Kidney (tissue), 14 donors: ENCODE measurements around the gene C1orf21. TPM values are rescaled to one million over a fixed set of nuclear protein-coding genes. Genes with fewer than 3 reads are reported as not detected.

Experiments
- DNase-seq, 5 donors: peaks; one replicate each; pipeline ENCODE4 v3.0.0-alpha.2; 2013 to 2020
- FAIRE-seq: peaks from 2 replicates; lab custom pipeline; 2012; peaks lifted over from hg19 to GRCh38; lab: Jason Lieb, UNC
- H3K27ac ChIP-seq, 2 donors: one replicate each; pipeline ENCODE4 v1.7.0; 2013; ENCODE audit warnings: low read depth in 2 of 2, low read length in 2 of 2, inconsistent platforms in 1 of 2
- H3K27me3 ChIP-seq: one replicate; pipeline ENCODE4 v1.7.1; 2013; ENCODE audit warnings: low read length, inconsistent platforms; ENCODE audit not compliant: control insufficient read depth, insufficient read depth
- H3K36me3 ChIP-seq, 3 donors: one replicate each; pipeline versions ENCODE4 v1.7.0 to v1.7.1; 2013; ENCODE audit warnings: low read length in 3 of 3, control low read depth in 1 of 3, inconsistent platforms in 1 of 3; ENCODE audit not compliant: insufficient read depth in 3 of 3, control insufficient read depth in 2 of 3
- H3K4me1 ChIP-seq, 3 donors: one replicate each; pipeline versions ENCODE4 v1.7.0 to v1.7.1; 2013; ENCODE audit warnings: low read length in 3 of 3, inconsistent platforms in 1 of 3, low read depth in 1 of 3; ENCODE audit not compliant: control insufficient read depth in 2 of 3, insufficient read depth in 2 of 3
- H3K4me3 ChIP-seq, 3 donors: one replicate each; pipeline versions ENCODE4 v1.7.0 to v1.8.1; 2013; ENCODE audit warnings: low read length in 3 of 3, control low read depth in 1 of 3, inconsistent platforms in 1 of 3
- H3K9ac ChIP-seq, 3 donors: one replicate each; pipeline versions ENCODE4 v1.7.0 to v1.7.1; 2013; ENCODE audit warnings: low read length in 3 of 3, control low read depth in 1 of 3, inconsistent platforms in 1 of 3
- H3K9me3 ChIP-seq, 3 donors: one replicate each; pipeline versions ENCODE4 v1.7.0 to v1.7.1; 2013; ENCODE audit warnings: low read length in 3 of 3, control low read depth in 1 of 3, inconsistent platforms in 1 of 3; ENCODE audit not compliant: control insufficient read depth in 2 of 3, insufficient read depth in 1 of 3
- intact Hi-C: fragments of 100-400 bp; cut with DNase I; formaldehyde crosslinking; loops from one replicate; pipeline ENCODE4 v1.11.1; 2022
- polyA plus RNA-seq: library from polyadenylated mRNA; stranded (reverse); fragments of 350-450 nt; fragmentation: Illumina TruSeq; extraction: RNeasy Lipid Tissue Mini Kit (QIAGEN cat#74804); gene quantifications from one replicate; pipeline ENCODE4 v1.2.3, GENCODE V29; 2014; ENCODE audit warnings: low read depth, low replicate concordance; ENCODE audit not compliant: insufficient read depth
- total RNA-seq: library from RNA; stranded (reverse); fragmentation: NEBNext Ultra II Directional; extraction: Animal tissue kit (Norgen Biotek cat#: 25700); gene quantifications from one replicate; pipeline ENCODE4 v1.2.1, GENCODE V29; 2021
- TF ChIP-seq, protein P1 (sequence below): IDR thresholded peaks from 3 replicates; pipeline ENCODE4 v1.5.1; 2012; ENCODE audit warnings: mild to moderate bottlenecking, moderate library complexity, borderline replicate concordance; ENCODE audit not compliant: insufficient read depth; ENCODE audit errors: extremely low read depth
- donor health status: control.
- donor health status: control.
- donor health status: control.
- donor health status: control.
- donor health status: control.
- donor health status: DM: yes; HTN: yes; CAD: no.
- donor health status: Normal renal cell carcinoma (clear cell type).

Gene C1orf21
- total and polyA plus RNA-seq, 2 donors from 2014 or later: 18.3 to 18.6 TPM

DNA sequence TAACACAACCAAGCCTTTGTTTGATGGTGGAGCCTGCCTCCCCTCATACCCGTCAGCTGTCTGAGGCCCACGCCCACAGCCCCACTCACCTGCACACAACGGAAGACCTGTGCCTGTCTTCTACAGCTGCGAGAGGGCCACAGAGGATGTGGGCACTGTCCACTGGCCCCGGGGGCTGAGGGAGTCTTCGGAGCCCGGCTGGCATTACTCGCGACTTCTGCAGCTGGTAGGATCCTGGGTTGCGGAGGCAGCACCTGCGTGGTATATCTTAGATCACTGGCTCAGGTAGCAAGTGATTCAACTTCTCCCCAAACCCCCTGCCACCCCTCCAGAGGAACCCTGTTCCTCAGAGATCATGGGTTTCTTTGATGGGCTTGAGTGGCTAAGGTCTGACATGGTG is 257.9 kb downstream of the C1orf21 start:
- Histone ChIP-seq H3K4me3 (no peak overlapping the region), H3K4me1 (no peaks in the 10 kb centered on the region), H3K9ac (no peak overlapping the region), H3K9me3 (no peaks in the 10 kb centered on the region), H3K36me3 (no peaks in the 10 kb centered on the region), H3K27ac (no peak overlapping the region), H3K27me3 (no peaks in the 10 kb centered on the region)
- intact Hi-C loops: no loop called here
- TF ChIP-seq, protein P1, sequence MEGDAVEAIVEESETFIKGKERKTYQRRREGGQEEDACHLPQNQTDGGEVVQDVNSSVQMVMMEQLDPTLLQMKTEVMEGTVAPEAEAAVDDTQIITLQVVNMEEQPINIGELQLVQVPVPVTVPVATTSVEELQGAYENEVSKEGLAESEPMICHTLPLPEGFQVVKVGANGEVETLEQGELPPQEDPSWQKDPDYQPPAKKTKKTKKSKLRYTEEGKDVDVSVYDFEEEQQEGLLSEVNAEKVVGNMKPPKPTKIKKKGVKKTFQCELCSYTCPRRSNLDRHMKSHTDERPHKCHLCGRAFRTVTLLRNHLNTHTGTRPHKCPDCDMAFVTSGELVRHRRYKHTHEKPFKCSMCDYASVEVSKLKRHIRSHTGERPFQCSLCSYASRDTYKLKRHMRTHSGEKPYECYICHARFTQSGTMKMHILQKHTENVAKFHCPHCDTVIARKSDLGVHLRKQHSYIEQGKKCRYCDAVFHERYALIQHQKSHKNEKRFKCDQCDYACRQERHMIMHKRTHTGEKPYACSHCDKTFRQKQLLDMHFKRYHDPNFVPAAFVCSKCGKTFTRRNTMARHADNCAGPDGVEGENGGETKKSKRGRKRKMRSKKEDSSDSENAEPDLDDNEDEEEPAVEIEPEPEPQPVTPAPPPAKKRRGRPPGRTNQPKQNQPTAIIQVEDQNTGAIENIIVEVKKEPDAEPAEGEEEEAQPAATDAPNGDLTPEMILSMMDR: no peak
- DNase-seq (no peak), FAIRE-seq (no peak)

DNA sequence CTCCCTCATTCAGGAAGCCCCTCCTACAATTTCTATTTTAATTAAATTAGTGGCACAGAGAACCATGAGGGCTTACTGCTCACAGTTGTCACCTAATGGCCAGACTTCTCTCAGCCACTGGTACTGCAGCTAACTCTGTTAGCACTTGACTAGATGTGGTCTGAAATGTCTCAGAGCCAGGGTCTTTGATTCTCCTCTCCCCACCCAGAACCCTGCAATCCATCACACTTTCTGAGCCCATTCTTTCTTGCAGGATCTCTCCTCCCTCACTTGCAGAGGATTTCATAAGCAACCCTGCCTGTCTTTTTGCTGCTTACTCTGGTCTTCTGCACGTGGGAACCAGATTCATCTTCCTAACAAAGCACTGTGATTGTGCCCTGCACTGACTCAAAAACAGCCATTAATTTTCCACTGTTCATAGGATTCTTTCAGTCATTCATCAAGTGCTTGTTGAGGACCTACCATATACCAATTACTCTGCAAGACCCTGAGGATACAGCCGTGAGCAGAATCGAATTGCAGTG is 259.4 kb downstream of the C1orf21 start:
- Histone ChIP-seq H3K9ac (no peak overlapping the region), H3K36me3 (no peaks in the 10 kb centered on the region), H3K27ac (no peak overlapping the region), H3K4me3 (no peak overlapping the region), H3K9me3 (no peaks in the 10 kb centered on the region), H3K4me1 (no peaks in the 10 kb centered on the region), H3K27me3 (no peaks in the 10 kb centered on the region)
- intact Hi-C loops: no loop called here
- FAIRE-seq (no peak), DNase-seq (no peak)
- TF ChIP-seq, protein P1: no peak

DNA sequence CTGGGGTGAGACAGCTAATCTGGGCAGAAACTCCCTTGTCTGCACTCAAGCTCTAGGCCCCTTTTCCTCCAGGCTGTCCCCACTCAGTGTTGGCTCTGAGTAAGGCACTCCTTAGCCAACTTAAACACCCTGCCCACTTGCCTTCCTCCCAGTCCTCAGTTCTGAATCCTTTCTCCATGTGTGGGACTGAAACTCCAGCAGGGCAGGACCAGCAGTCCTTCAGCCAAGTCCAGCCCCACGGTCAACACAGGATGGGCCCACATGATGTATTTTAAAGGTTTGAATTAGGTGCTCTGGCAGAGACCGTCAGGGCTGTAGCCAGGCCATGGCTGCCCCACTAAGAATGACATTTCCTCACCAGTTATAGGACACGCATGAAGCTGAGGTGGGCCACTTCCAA is 260.0 kb downstream of the C1orf21 start:
- FAIRE-seq (no peak), DNase-seq (no peak)
- H3K36me3 ChIP-seq: no peaks in the 10 kb centered on the region
- H3K4me1 ChIP-seq: no peaks in the 10 kb centered on the region
- H3K9me3 ChIP-seq: no peaks in the 10 kb centered on the region
- TF ChIP-seq, protein P1: no peak
- intact Hi-C loops: no loop called here
- no peak overlapping the region for H3K4me3 ChIP-seq
- no peaks in the 10 kb centered on the region for H3K27me3 ChIP-seq
- H3K27ac ChIP-seq: no peak overlapping the region
- no peak overlapping the region for H3K9ac ChIP-seq

DNA sequence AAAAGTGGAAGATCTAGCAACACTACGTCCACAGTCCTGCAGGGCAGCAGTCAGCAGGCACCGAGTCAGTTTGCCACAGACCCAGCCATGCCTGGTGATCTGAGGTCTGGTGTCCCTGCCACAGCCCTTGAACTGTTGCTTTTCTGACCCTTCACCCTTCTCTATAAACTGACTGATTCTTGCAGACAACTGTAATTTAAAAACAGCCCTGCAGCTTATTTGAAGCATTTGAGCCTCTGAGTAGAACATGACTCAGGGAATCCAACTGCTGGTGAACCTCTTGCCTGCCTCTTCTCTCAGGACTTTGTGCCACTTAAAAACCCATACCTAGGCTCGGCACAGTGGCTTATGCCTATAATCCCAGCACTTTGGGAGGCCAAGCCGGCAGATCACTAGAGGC is 260.6 kb downstream of the C1orf21 start:
- FAIRE-seq (no peak), DNase-seq (no peak)
- Histone ChIP-seq H3K9ac (no peak overlapping the region), H3K27me3 (no peaks in the 10 kb centered on the region), H3K36me3 (no peaks in the 10 kb centered on the region), H3K27ac (no peak overlapping the region), H3K4me1 (no peaks in the 10 kb centered on the region), H3K9me3 (no peaks in the 10 kb centered on the region), H3K4me3 (no peak overlapping the region)
- TF ChIP-seq, protein P1: no peak
- intact Hi-C loops: no loop called here
